HG03378 (cell line): ENCODE measurements around the gene DENND1C.
"Not testable (repeated sequence)": the region's sequence is repeated elsewhere in the genome, so short reads cannot be mapped to it uniquely, and the experiment has no call there.

ENCODE experiments used
- ATAC-seq: cut with Tn5 transposase; IDR thresholded peaks from one replicate; pipeline ENCODE4 v1.9.1; 2021; ENCODE audit warnings: mild to moderate bottlenecking, moderate library complexity; ENCODE audit not compliant: unreplicated experiment

The DENND1C gene

GRCh38 chr19:6508028-6508771 lies 26.6 kb upstream of the DENND1C start:
- ATAC-seq: not testable (repeated sequence)

DNA sequence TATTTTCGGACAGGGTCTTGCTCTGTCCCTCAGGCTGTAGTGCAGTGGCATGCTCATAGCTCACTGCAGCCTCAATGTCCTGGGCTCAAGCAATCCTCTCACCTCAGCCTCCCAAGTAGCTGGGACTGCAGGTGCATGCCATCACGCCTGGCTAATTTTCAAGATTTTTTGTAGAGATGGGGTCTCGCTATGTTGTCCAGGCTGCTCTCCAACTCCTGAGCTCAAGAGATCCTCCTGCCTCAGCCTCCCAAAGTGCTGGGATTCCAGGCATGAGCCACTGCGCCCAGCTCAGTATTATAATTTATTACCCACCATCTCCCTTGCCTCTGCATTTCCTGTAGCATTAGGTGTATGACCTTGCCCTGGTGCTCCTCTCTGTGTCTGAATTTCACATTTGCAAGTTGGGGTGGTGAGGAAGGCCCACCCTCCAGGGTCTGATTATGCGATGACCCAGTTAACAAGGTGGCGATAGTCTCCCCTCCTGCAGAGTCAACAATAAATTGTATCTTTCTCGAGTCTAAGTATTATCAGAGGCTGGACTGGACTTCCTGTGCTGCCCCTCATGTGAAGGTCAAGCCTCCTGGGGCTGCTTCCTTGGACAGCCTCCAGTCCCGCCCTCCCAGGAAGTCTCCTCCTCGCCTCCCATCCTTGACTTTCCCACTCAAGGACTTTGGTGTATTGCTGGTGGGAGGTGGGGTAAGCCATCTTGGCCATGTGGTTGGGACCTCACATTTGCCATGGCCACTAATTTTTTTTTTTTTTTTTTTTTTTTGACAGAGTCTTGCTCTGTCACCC lies 22.0 kb upstream of the DENND1C start:
- ATAC-seq: no peak

GRCh38 chr19:6501740-6502648 lies 20.4 kb upstream of the DENND1C start, which contains the start of gene TUBB4A:
Gene TUBB4A, minus strand, starts transcription at chr19:6502309. Its CDS starts 97 bp downstream, at chr19:6502212.
- ATAC-seq: no peak

GRCh38 chr19:6500837-6501739 lies 19.5 kb upstream of the DENND1C start:
- no peak for ATAC-seq

GRCh38 chr19:6499052-6499790 lies 17.6 kb upstream of the DENND1C start:
- no peak for ATAC-seq

- ATAC-seq: no peak
Measured at GRCh38 chr19:6498294-6499036, 16.9 kb upstream of the DENND1C start.

- no peak for ATAC-seq
Measured at GRCh38 chr19:6495947-6496346, 14.4 kb upstream of the DENND1C start.

- ATAC-seq: no peak
Measured at GRCh38 chr19:6494438-6495036, 12.9 kb upstream of the DENND1C start.

DNA sequence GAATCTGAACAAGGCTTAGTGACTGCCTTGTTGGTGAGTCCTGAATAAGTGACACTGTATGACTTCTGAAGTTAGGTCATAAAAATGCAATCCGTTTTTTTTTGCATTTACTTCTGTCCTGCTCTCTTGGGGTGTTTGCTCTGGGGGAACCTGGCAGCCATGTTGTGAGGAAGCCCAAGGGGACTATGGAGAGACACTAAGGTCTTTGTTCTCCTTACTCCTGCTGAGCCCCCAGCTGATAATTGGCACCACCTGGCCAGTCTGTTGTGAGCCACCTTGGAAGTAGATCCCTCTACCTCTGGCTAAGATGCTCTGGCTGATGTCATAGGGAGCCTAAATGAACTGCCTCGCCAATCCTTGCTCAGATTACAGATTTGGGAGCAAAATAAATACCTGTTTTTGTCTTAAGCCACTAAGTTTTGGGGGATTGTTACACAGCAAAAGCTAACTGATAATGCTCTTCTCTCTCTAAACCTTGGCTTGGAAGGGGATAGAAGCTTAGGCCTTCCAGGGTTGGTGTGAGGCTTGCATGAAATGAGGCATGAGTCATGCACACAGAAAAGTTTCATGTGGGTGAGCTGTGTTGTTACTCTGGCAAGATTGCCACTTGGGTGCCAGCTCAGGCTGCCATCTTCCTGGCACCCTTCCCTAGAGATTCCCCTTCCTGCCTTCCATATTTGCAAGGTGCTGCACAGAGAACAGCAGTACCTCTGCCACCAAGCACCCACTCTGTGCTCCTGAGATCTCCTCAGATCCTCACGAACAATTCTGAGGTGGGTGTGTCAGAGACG lies 10.4 kb upstream of the DENND1C start:
- no peak for ATAC-seq

DNA sequence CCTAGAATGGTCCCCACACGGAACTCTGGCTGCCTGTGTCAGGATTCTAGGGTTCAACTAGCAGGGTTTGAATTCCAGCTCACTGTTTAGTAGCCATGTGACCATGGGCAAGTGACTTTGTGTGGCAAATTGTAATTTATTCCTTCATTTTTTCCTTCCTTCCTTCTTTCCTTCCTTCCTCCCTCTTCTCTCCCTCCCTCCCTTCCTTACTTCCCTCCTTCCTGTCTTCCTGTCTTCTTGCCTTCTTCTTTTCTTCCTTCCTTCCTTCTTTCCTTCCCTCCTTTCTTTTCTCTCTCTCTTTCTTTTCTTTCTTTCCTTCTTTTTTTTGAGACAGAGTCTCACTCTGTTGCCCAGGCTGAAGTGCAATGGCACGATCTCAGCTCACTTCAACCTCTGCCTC lies 8.5 kb upstream of the DENND1C start:
- ATAC-seq: no peak

GRCh38 chr19:6489278-6490061 lies 7.9 kb upstream of the DENND1C start:
- ATAC-seq: peak; percentile 69

- no peak for ATAC-seq
Measured at GRCh38 chr19:6484831-6485230, 3.2 kb upstream of the DENND1C start.

DNA sequence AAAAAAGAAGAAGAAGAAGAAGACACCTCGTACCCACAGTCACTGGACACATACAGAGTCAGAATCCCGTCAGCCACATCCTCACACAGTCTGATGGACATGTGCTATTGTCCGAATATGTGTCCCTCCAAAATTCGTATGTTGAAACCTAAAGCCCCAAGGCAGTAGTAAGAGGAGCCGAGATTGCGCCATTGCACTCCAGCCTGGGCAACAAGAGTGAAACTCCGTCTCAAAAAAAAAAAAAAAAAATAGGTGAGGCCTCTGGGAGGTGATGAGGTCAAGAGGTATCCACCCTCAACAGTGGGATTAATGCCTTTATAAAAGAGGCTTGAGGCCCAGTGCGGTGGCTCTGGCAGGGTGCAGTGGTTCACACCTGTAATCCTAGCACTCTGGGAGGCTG lies 2.6 kb upstream of the DENND1C start:
- no peak for ATAC-seq

GRCh38 chr19:6483235-6483634 lies 1.6 kb upstream of the DENND1C start:
- ATAC-seq: no peak

- ATAC-seq: no peak
Measured at GRCh38 chr19:6482343-6482686, 728 bp upstream of the DENND1C start.

GRCh38 chr19:6480848-6481415 lies 655 bp downstream of the DENND1C start:
- no peak for ATAC-seq
